Body of pancreas (tissue), 4 donors: ENCODE data around the gene ECE2. TPM values are rescaled to one million over a fixed set of nuclear protein-coding genes. Genes with fewer than 3 reads are reported as not detected.

Source experiments
- ATAC-seq: fragments of 150-250 bp; one replicate; pipeline ENCODE4 v1.9.1; 2016
- DNase-seq, 4 donors: peaks; one replicate each; pipeline ENCODE4 v3.0.0-alpha.2; 2019
- H3K27ac ChIP-seq, 4 donors: fragments of 200-600 bp; sonication (generic); 1 replicate in 3 of 4; 2 replicates in 1 of 4; pipeline versions ENCODE4 v1.5.1 to v1.6.1; 2016 to 2019; ENCODE audit warnings: mild to moderate bottlenecking in 1 of 4, mixed read lengths in 1 of 4, moderate library complexity in 1 of 4
- H3K27me3 ChIP-seq, 2 donors: fragments of 200-600 bp; sonication (generic); one replicate each; pipeline ENCODE4 v1.6.0; 2016; ENCODE audit warnings: mild to moderate bottlenecking in 1 of 2
- H3K36me3 ChIP-seq, 2 donors: fragments of 200-600 bp; sonication (generic); replicated peaks in 1 of 2; 2 replicates each; pipeline ENCODE4 v1.5.1; 2016; ENCODE audit warnings: low read depth in 2 of 2; ENCODE audit not compliant: insufficient read depth in 1 of 2
- H3K4me1 ChIP-seq: fragments of 200-600 bp; sonication (generic); one replicate; pipeline ENCODE4 v1.6.0; 2016
- H3K4me3 ChIP-seq, 2 donors: fragments of 200-600 bp; sonication (generic); 1 replicate in 1 of 2; 2 replicates in 1 of 2; pipeline ENCODE4 v1.5.1; 2016 to 2019
- H3K9me3 ChIP-seq, 3 donors: fragments of 200-600 bp; sonication (generic); 1 replicate in 2 of 3; 2 replicates in 1 of 3; pipeline ENCODE4 v1.5.1; 2016
- POLR2A ChIP-seq, 3 donors: fragments of 450-650 bp; IDR thresholded peaks; one replicate each; pipeline ENCODE4 v1.6.1; 2016; ENCODE audit warnings: antibody characterized with exemption in 3 of 3, mild to moderate bottlenecking in 2 of 3
- WGBS, 2 donors: methylation state at CpG; one replicate each; pipeline ENCODE4 v1.1.5; 2017; 5-methylcytosine and 5-hydroxymethylcytosine counted together
- intact Hi-C: fragments of 100-400 bp; cut with DNase I; formaldehyde crosslinking; loops from one replicate; pipeline ENCODE4 v1.15.1; 2023
- total RNA-seq, 2 donors: library from RNA; depleted of rRNA; stranded (reverse); fragments of >200 nt; gene quantifications; one replicate each; pipeline ENCODE4 v1.1.0, GENCODE V29; 2016
- TF ChIP-seq, protein P1 (sequence below), 7 experiments: fragments of 450-650 bp in 4 of 7; fragments of 200-600 bp in 3 of 7; sonication (generic) in 3 of 7; IDR thresholded peaks; one replicate each; pipeline ENCODE4 v1.5.1; 2016 to 2019; ENCODE audit warnings: antibody characterized with exemption in 7 of 7

ECE2 gene
- total RNA-seq, 2 donors from 2014 or later: 11.7 to 18.8 TPM

DNA sequence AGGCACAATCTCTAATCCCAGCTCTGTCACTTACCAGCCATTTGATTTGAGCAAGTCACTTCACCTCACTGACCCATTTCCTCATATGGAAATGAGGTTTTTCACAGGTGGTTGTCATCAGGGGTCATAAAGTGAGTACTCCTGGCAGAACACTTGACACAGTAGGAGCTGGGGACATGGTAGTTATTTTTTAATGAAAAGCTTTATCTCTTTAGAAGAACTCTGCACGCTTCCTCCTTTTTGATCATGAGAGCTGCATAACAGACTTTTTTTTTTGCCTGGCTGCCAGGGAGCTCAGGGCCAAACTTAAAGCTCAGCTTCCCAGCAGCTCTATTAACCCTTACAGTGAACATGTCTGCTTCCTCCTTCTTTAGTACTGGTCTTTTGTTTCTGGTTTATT, 38.0 kb upstream of the ECE2 start:
- TF ChIP-seq, protein P1, sequence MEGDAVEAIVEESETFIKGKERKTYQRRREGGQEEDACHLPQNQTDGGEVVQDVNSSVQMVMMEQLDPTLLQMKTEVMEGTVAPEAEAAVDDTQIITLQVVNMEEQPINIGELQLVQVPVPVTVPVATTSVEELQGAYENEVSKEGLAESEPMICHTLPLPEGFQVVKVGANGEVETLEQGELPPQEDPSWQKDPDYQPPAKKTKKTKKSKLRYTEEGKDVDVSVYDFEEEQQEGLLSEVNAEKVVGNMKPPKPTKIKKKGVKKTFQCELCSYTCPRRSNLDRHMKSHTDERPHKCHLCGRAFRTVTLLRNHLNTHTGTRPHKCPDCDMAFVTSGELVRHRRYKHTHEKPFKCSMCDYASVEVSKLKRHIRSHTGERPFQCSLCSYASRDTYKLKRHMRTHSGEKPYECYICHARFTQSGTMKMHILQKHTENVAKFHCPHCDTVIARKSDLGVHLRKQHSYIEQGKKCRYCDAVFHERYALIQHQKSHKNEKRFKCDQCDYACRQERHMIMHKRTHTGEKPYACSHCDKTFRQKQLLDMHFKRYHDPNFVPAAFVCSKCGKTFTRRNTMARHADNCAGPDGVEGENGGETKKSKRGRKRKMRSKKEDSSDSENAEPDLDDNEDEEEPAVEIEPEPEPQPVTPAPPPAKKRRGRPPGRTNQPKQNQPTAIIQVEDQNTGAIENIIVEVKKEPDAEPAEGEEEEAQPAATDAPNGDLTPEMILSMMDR (IDR thresholded peaks at IDR 0.05): no peak
- no peak for TF ChIP-seq POLR2A (IDR thresholded peaks at IDR 0.05)
- no peaks in the 10 kb centered on the region for H3K27me3 ChIP-seq
- intact Hi-C loops: no loop called here
- no peak overlapping the region for H3K4me3 ChIP-seq
- peaks cover 16% of the 10 kb centered on the region for H3K4me1 ChIP-seq
- H3K27ac ChIP-seq: no peak overlapping the region
- no peaks in the 10 kb centered on the region for H3K9me3 ChIP-seq
- peaks cover 0 to 8% of the 10 kb centered on the region in 2 donors for H3K36me3 ChIP-seq
- WGBS, 2 donors: 32 to 43% methylated on average over 1 of the region's 1 CpG
- no peak for ATAC-seq
- no peak for DNase-seq

DNA sequence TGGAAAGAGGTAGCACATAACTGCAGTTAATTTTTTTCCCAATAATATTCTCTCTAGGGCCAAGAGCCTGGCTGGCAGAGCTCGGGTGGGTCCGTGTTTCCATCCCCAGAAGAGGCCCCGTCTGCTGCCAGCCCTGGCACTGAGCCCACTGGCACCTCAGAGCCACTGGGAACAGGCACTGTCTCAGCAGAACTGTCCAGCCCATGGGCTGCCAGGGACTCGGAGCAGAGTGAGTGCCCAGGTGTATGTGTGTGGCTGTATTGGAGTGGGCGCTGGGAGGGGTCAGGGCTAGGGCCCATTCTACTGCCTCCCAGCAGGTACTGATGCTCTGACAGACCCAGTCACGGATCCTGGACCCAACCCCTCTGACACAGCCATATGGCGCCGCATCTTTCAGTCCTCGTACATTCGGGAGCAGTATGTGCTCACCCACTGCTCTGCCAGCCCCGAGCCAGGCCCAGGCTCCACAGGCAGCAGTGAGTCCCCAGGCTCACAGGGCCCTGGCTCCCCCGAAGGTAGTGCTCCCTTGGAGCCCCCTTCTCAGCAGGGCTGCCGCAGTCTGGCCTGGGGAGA, 37.5 kb upstream of the ECE2 start:
- H3K27me3 ChIP-seq: no peaks in the 10 kb centered on the region
- TF ChIP-seq, protein P1 (IDR thresholded peaks at IDR 0.05): no peak
- no peak for TF ChIP-seq POLR2A (IDR thresholded peaks at IDR 0.05)
- intact Hi-C loops: no loop called here
- no peaks in the 10 kb centered on the region for H3K9me3 ChIP-seq
- peaks cover 0 to 13% of the 10 kb centered on the region in 2 donors for H3K36me3 ChIP-seq
- peaks cover 16% of the 10 kb centered on the region for H3K4me1 ChIP-seq
- ATAC-seq: no peak
- WGBS, 2 donors: 64 to 79% methylated on average over 12 to 13 of the region's 13 CpGs
- no peak overlapping the region for H3K4me3 ChIP-seq
- DNase-seq: no peak
- no peak overlapping the region for H3K27ac ChIP-seq

DNA sequence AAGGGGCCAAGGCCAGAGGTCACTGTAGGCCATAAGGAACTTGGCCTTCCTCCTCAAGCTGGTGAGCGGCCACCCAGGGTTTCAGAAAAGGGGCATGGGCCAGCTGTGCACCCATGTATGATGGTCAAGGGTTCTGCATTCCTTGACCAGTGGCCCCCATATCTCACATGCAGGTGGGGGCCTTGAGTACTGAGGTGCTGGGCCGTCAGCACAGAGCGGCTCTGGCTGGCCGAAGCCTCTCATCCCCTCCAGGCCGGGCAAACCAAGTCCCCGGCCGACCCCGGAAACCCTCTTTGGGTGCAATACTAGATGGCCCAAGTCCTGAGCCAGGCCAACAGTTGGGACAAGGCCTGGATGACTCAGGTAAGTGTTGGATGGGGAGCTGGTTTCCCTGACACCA, 36.6 kb upstream of the ECE2 start:
- intact Hi-C loops: no loop called here
- Histone ChIP-seq H3K4me3 (no peak overlapping the region), H3K9me3 (no peaks in the 10 kb centered on the region), H3K27ac (no peak overlapping the region), H3K4me1 (peaks cover 16% of the 10 kb centered on the region), H3K27me3 (no peaks in the 10 kb centered on the region), H3K36me3 (peaks cover 0 to 17% of the 10 kb centered on the region in 2 donors)
- no peak for TF ChIP-seq POLR2A (IDR thresholded peaks at IDR 0.05)
- TF ChIP-seq, protein P1 (IDR thresholded peaks at IDR 0.05): no peak
- DNase-seq: no peak
- 83 to 91% methylated on average over 1 to 8 of the region's 8 CpGs for WGBS, 2 donors
- no peak for ATAC-seq

DNA sequence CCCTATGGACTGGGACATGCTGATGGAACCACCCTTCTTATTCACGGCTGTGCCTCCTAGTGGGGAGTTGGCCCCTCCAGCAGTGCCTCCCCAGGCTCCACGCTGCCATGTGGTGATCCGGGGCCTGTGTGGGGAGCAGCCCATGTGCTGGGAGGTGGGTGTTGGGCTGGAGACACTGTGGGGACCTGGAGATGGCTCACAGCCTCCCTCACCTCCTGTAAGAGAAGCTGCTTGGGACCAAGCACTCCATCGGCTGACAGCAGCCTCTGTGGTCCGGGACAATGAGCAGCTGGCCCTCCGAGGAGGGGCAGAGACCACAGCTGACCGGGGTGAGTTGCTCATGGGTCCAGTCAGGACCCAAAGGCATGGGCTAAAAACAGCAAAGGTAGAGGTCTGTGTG, 36.1 kb upstream of the ECE2 start:
- H3K4me3 ChIP-seq: no peak overlapping the region
- 72 to 78% methylated on average over 5 to 7 of the region's 7 CpGs for WGBS, 2 donors
- no peak for DNase-seq
- H3K9me3 ChIP-seq: no peaks in the 10 kb centered on the region
- TF ChIP-seq, protein P1 (IDR thresholded peaks at IDR 0.05): no peak
- no peak for TF ChIP-seq POLR2A (IDR thresholded peaks at IDR 0.05)
- H3K4me1 ChIP-seq: peaks cover 16% of the 10 kb centered on the region
- H3K27me3 ChIP-seq: no peaks in the 10 kb centered on the region
- H3K27ac ChIP-seq: no peak overlapping the region
- ATAC-seq: no peak
- peaks cover 0 to 21% of the 10 kb centered on the region in 2 donors for H3K36me3 ChIP-seq
- intact Hi-C loops: no loop called here
